C4-2B (cell line): ENCODE measurements around the gene KPNB1.

Experiments
- CTCF ChIP-seq: fragments of 450-650 bp; conservative IDR thresholded peaks from 2 replicates; pipeline ENCODE4 v1.5.1; 2017; ENCODE audit warnings: mild to moderate bottlenecking
- ZFX ChIP-seq: fragments of 450-650 bp; IDR thresholded peaks from 2 replicates; pipeline ENCODE4 v1.6.1; 2017

DNA sequence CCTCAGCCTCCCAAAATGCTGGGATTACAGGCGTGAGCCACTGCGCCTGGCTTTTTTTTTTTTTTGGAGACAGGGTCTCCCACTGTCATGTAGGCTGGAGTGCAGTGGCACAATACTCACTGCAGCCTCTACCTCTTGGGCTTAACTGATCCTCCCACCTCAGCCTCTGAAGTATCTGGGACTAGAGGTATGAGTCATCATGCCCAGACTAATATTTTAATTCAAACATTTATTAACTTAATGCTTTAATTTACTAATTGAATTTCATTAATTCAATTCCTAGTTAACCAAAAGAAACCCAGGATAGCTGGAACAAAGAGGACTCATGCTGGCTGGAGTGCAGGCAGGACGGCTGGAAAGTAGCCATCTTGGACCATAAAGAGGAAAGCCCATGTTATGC, 14.0 kb upstream of the KPNB1 start:
- TF ChIP-seq CTCF (no peak), ZFX (no peak)
